GM13977 (cell line): ENCODE results near the gene ADI1.
"Not testable (repeated sequence)": the region's sequence is repeated elsewhere in the genome, so short reads cannot be mapped to it uniquely, and the experiment has no call there.

Experiments
- DNase-seq: peaks from one replicate; pipeline ENCODE4 v3.0.0; 2012; ENCODE audit warnings: low spot score
- CTCF ChIP-seq: IDR thresholded peaks from 2 replicates; pipeline ENCODE4 v1.5.1; 2012; ENCODE audit warnings: mild to moderate bottlenecking, control low read depth; ENCODE audit not compliant: insufficient read depth; ENCODE audit errors: extremely low read depth, missing control alignments
- in situ Hi-C: fragments of 300-500 bp; cut with MboI; formaldehyde crosslinking; loops from one replicate; pipeline ENCODE4 v1.12.0; 2022; ENCODE audit warnings: low sequenced_read_pairs, low pct_unique_long_range_greater_than_20kb, mixed read lengths, inconsistent platforms; ENCODE audit not compliant: unreplicated experiment

The ADI1 gene

GRCh38 chr2:3493615-3494007, 25.7 kb downstream of the ADI1 start:
- in situ Hi-C loops: no loop called here
- no peak for TF ChIP-seq CTCF
- DNase-seq: peak; percentile 9

DNA sequence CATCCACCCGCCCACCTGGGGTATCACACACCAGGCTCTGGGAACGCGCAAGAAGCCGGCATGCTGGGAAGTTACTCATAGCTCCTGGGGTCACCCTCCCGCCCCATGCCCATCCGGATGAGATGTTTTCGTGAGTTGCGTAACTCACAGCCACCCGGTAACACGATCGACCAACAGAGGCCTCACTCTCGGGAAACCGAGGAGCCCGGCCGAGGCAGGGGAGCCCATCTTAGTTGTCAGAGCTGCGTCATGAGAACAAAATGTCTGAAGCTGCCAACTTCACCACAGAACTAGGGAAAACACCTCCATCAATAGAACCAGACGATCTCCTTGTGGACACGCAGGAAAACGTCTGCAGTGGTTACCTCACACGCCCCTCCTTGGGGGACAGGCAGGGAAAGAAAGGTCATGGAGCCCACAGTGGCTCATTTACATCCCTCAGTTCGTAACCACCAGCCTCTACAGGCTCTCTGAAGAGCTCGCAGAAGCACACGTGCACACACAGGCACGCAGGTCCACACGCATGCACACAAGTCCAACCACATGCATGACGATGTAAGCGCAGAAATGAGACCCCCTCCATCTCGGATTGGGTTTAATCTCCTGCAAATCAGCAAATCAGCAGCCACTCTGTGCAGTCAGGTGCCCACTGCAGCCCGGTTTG, 26.2 kb downstream of the ADI1 start:
- in situ Hi-C loops: no loop called here
- TF ChIP-seq CTCF: no peak
- DNase-seq: no peak

- in situ Hi-C loops, DNase-seq: not testable (repeated sequence)
Measured at GRCh38 chr2:3492475-3492787, 26.9 kb downstream of the ADI1 start.

- no peak for DNase-seq
- no peak for TF ChIP-seq CTCF
- in situ Hi-C loops: no loop called here
Measured at GRCh38 chr2:3491716-3492474, 27.4 kb downstream of the ADI1 start.

DNA sequence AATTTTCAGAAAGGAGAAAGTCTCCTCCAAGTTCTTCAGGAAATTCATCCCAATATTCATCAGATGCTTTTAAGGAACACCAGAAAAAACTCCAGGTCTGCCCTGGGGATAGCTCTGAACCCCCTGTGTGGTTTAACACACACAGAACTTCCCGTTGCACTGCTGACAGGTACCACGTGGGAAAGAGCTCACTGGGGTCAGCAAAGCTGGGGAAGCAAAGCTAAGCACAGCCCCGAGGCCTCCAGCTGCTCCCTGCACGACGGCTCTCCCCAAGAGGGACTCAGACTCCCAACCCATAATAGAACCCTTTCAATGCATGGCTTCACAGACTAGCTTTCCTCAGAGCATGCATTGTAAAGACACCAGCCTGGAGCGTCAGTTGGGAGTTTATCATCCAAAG, 28.0 kb downstream of the ADI1 start:
- no peak for DNase-seq
- in situ Hi-C loops: no loop called here
- TF ChIP-seq CTCF: no peak

DNA sequence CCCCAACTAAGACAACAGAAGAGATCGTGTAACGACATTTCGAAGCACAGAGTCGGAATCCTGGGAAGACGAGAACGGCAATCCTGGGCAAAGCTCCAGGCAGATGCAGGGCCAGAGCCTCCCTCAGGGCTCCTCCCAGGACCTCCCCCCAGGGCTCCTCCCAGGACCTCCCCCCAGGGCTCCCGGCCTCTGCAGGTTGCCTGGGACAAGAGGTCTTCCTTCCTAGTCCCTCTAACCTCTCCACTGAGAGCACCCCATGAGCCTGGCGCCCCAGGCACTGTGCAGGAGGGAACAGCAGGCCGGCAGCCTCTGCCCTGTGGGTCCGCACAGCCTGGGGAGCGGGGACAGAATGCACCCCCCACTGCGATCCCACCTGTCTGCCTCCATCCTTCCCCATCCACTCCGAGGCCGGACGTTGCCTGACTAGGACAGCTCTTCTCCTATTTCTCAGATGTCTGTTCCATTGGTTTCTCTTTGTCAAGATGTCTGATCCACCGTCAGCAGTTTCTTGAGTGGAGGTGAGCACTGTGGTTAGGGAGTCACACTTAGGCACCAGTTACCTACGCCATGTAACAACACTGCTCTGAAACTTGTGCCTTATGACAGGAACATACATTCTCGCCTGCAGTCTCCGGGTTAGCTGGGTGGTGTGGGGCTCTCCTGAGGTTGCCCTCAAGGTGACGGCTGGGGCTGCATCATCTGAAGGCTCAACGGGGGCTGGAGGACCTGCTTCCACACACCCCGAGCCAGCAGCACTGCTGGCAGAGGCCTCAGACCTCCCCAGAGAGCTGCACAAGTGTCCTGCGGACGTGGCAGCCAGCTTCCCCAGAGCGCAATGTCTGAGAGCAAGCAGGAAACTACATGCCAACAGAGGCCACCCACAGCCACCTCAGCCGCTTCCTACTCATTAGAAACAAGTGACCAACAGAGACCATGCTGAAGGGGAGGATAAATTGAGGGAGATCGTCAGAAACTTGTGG, 28.9 kb downstream of the ADI1 start:
- no peak for DNase-seq
- TF ChIP-seq CTCF: no peak
- in situ Hi-C loops: no loop called here

GRCh38 chr2:3489764-3490115, 29.6 kb downstream of the ADI1 start:
- no peak for TF ChIP-seq CTCF
- no peak for DNase-seq
- in situ Hi-C loops: no loop called here
